ENCODE results near the gene LY6G6C.

Gene LY6G6C

DNA sequence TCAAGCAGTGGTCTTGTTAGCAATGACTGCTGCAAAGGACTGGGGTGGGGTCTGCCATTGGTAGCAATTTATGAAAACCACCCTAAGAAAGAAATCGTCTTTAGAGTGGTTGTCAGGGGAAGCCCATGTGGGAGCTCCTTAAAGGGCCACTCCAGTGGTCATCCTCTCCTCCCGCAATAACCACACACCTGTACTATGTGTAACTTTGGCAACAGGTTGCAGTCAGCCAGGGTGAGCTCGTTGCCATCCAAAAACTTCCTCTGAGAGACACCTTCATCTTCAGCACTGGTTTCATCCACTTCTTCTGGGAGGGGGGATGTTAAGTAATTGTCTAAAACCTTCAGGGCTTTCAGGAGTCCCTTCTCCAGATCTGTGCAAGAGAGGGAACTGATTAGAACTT lies 10.5 kb upstream of the LY6G6C start:
- no peak for TF ChIP-seq CTCF (IDR thresholded peaks at IDR 0.05; ENCODE audit: control insufficient read depth, extremely low read depth, insufficient read depth)
- DNase-seq (ENCODE audit: low read depth), result no peak
- H3K4me3 ChIP-seq (ENCODE audit: low read depth, low read length), result no peak overlapping the region

DNA sequence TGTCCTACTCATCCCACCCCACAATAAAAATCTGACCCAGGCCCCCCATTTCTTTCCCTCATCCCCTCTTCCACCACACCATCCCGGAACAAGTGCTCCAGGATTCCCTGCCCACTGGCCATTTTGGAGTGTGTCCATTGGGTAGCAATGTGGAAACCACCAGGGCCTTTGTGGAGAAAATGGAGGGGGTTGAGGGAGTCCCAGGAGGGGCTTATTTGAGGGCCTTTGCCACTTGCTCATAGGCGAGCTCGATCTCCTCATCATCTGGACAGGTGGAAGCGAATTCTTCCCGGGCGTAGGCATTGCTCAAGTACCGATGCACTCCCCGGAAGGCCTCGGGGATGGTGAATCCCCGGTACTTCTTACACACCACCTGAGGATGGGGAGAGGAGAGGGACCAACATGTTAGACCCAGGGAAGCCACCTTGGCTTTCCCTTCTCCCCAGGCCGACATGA lies 9.1 kb upstream of the LY6G6C start:
- no peak for TF ChIP-seq CTCF (IDR thresholded peaks at IDR 0.05; ENCODE audit: control insufficient read depth, extremely low read depth, insufficient read depth)
- no peak for DNase-seq (ENCODE audit: low read depth)
- H3K4me3 ChIP-seq (ENCODE audit: low read depth, low read length), result no peak overlapping the region

- DNase-seq (ENCODE audit: low read depth), result no peak
- TF ChIP-seq CTCF (IDR thresholded peaks at IDR 0.05; ENCODE audit: control insufficient read depth, extremely low read depth, insufficient read depth), result 0 out of 2 replicates have a peak, but pooled peaks have one; percentile 6
- H3K4me3 ChIP-seq (ENCODE audit: low read depth, low read length), result peak overlapping the region; percentile 85
These were observed 8.6 kb upstream of the LY6G6C start for GRCh38 chr6:31729979-31730630.

GRCh38 chr6:31729515-31729978 lies 8.0 kb upstream of the LY6G6C start:
- DNase-seq (ENCODE audit: low read depth), result peak; percentile 58
- peak overlapping the region; percentile 85 for H3K4me3 ChIP-seq (ENCODE audit: low read depth, low read length)
- peak; percentile 69 for TF ChIP-seq CTCF (IDR thresholded peaks at IDR 0.05; ENCODE audit: control insufficient read depth, extremely low read depth, insufficient read depth)

GRCh38 chr6:31728767-31729514 lies 7.4 kb upstream of the LY6G6C start, which contains the start of gene DDAH2:
DDAH2 (minus strand) TSS chr6:31729299; CDS start chr6:31729161, 138 bp downstream.
- no peak for TF ChIP-seq CTCF (IDR thresholded peaks at IDR 0.05; ENCODE audit: control insufficient read depth, extremely low read depth, insufficient read depth)
- no peak for DNase-seq (ENCODE audit: low read depth)
- H3K4me3 ChIP-seq (ENCODE audit: low read depth, low read length), result peak within 1 kb of the TSS; percentile 85

DNA sequence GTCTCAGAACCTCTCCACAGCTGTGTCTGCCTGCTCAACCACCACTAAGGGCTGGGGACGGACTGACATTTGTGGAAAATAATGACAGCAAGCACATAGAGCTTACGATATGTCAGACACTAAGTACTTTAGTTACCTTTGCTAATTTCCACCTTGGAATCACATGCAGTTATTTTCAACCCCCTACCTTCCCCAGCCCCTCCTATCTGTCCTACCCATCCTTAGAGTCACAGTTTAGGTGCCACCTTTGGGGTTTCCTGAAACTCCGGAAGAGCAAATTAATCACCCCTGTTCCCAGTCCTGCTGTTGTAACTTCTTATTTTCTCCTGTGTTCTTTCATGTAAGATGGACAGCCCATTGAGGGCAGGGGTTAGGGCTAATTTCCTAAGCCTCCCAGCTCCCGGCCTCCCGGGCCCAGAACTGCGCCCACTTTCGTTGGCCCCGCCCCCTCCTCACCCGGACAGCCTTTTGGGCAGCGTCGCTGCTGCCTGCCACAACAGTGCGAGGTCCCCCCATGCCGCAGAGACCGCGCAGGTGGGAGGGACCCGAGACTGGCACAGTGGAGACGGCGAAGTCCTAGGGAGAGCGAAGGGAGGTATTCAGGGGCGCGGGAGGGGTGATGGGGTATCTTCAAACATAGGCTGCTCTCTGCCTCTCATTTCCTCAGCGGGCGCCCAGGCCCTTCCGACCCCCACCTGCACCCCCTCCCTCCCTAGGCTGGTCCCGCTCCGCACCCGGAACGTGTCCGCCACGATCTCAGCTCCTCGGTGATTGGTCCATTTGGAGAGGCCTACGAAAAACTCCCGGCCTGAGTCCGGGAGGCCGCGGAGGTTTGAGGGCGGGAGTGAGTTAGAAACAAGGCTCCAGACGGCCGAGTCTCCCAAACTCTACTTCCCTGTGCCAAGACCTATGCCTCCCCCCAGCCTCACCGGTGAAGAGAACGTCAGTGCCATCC lies 6.4 kb upstream of the LY6G6C start:
- TF ChIP-seq CTCF (IDR thresholded peaks at IDR 0.05; ENCODE audit: control insufficient read depth, extremely low read depth, insufficient read depth), result no peak
- no peak overlapping the region; the same call in 1 of the 2 replicates for H3K4me3 ChIP-seq (ENCODE audit: low read depth, low read length)
- DNase-seq (ENCODE audit: low read depth), result no peak

All from LNCaP clone FGC (cell line).